Loucy (cell line): Measurements from ENCODE around the gene PEDS1.

Experiments used
- EZH2phosphoT487 ChIP-seq: fragments of 200-600 bp; IDR thresholded peaks from 2 replicates; pipeline ENCODE4 v1.6.1; 2018; ENCODE audit warnings: antibody characterized with exemption, mild to moderate bottlenecking, moderate library complexity, borderline replicate concordance
- TF ChIP-seq, protein P1 (sequence below): fragments of 200-600 bp; sonication (generic); conservative IDR thresholded peaks from 2 replicates; pipeline ENCODE4 v1.5.1; 2014; ENCODE audit warnings: mild to moderate bottlenecking, antibody characterized with exemption, low read length

DNA sequence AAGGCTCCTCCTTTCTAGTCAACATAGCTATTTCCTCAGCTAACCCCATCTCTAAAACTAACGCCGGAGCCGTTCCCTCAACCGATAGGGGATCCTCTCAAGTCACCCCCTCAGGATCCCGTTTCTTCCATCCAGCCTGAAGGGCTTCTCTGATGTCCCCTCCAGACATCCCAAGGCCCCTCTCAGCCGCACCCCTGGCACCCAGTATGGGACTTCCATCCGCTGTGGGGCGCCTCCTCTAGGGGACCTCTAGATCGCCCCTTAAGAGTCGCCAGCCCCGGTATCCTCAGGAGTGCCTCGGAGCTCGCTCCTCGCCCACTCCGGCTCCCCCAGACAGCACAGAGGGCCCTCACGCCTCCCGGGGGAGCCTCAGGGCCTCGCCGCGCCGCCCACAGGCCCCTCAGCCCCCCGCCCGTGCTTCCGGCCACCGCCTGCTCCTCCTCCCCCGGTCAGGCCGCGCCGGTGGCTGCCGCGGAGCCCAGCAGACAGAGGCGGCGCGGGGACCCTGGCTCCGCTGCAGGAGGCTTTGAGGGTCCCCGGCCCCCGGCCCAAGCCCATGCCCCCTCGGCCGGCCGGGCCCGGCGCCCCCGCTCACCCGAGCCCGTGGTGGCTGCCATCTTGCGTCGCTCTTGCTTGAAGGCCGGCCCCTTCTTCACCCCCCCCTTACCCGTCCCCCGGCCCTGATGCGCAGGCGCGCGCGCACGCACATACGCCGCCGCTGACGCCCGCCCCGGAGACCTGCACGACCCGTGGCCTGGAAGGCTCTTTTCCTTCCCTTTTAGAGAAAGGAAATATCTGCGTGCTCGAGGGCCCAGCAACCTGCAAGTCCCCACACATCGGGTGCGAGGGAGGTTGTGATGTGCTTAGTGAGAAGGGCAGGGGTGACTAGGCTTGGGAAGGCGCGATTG, 40.8 kb downstream of the PEDS1 start, which contains the start of gene UBE2V1:
- TF ChIP-seq, protein P1, sequence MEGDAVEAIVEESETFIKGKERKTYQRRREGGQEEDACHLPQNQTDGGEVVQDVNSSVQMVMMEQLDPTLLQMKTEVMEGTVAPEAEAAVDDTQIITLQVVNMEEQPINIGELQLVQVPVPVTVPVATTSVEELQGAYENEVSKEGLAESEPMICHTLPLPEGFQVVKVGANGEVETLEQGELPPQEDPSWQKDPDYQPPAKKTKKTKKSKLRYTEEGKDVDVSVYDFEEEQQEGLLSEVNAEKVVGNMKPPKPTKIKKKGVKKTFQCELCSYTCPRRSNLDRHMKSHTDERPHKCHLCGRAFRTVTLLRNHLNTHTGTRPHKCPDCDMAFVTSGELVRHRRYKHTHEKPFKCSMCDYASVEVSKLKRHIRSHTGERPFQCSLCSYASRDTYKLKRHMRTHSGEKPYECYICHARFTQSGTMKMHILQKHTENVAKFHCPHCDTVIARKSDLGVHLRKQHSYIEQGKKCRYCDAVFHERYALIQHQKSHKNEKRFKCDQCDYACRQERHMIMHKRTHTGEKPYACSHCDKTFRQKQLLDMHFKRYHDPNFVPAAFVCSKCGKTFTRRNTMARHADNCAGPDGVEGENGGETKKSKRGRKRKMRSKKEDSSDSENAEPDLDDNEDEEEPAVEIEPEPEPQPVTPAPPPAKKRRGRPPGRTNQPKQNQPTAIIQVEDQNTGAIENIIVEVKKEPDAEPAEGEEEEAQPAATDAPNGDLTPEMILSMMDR, result peak; percentile 49
- no peak for TF ChIP-seq EZH2phosphoT487
